ENCODE data around the gene PNKP. TPM values are rescaled to one million over a fixed set of nuclear protein-coding genes. Genes with fewer than 3 reads are reported as not detected.
A peak's percentile ranks its signal among the peaks of the same experiment; 100 is the strongest.

PNKP gene
- total and polyA plus RNA-seq, 10 of the 15 experiments (the other 5 are each of a cell fraction or from before 2014, with no cell fraction given), result 2.9 to 82.3 (median 33.2) TPM

- in situ Hi-C loops (cut with MboI), result loop anchor here (25.0 kb wide), 1 partner anchor 1245 kb away; the partner anchor contains the start of genes CA11 and DBP
- Histone ChIP-seq H3K36me3 (ENCODE audit: control insufficient read depth in 2 of 2, insufficient read depth in 2 of 2, low read length in 1 of 2) (peaks cover 8 to 13% of the 10 kb centered on the region in 2 experiments), H4K20me1 (ENCODE audit: control insufficient read depth, insufficient read depth) (no peaks in the 10 kb centered on the region), H3K27me3 (replicated peaks in 1 of 2; ENCODE audit: control insufficient read depth in 2 of 2, insufficient read depth in 2 of 2, low read length in 1 of 2) (no peaks in the 10 kb centered on the region), H3K4me3 (no peak overlapping the region), H3K4me2 (ENCODE audit: control insufficient read depth, insufficient read depth) (no peak overlapping the region), H3K9me3 (replicated peaks; ENCODE audit: control insufficient read depth, insufficient read depth, low read length) (no peaks in the 10 kb centered on the region; the same call in 2 of the 3 replicates), H3K27ac (ENCODE audit: control insufficient read depth, insufficient read depth) (no peak overlapping the region), H3K9ac (ENCODE audit: control insufficient read depth, insufficient read depth, low read length) (no peak overlapping the region), H2AFZ (ENCODE audit: control insufficient read depth, low read depth, low read length) (no peak overlapping the region), H3K4me1 (ENCODE audit: control insufficient read depth, insufficient read depth, low read length) (peaks cover 8% of the 10 kb centered on the region), H3K79me2 (ENCODE audit: control insufficient read depth, insufficient read depth, low read length) (peaks cover 6% of the 10 kb centered on the region)
- intact Hi-C loops (cut with micrococcal nuclease; ENCODE audit: unreplicated experiment), result no loop called here
- BruUV-seq (replicated peaks), result no TSS peak
- no peak for ATAC-seq
- RAD21 ChIA-PET (ENCODE audit: unreplicated experiment), result no interaction called here
- POLR2A ChIA-PET, result interaction anchor here (1.0 to 1.6 kb wide), 3 partner anchors 12 to 46 kb away, joined by 3 to 5 read pairs (median 4); no protein-coding TSS in a partner anchor
- 84% methylated on average over 30 of the region's 31 CpGs for WGBS (ENCODE audit: insufficient coverage, insufficient replicate concordance, low lambda C conversion rate, missing lambda C conversion rate)
- SMC1A ChIA-PET (ENCODE audit: uncharacterized antibody, unreplicated experiment), result interaction anchor here (1.1 kb wide), 1 partner anchor 13 kb away, joined by 3 read pairs; no protein-coding TSS in a partner anchor
- DNase-seq (ENCODE audit: low read depth, low spot score), result no peak
- TF ChIP-seq CHD4 (IDR thresholded peaks at IDR 0.05) (no peak), USF1 (IDR thresholded peaks at IDR 0.05; ENCODE audit: borderline replicate concordance, extremely low read length, insufficient read depth, low read depth, low read length) (peak; percentile 53), NFYB (IDR thresholded peaks at IDR 0.05; ENCODE audit: insufficient read depth, low read depth, low read length) (peak; percentile 51), EZH2 (IDR thresholded peaks at IDR 0.05; ENCODE audit: borderline replicate concordance, control insufficient read depth, low read depth, low read length) (no peak), HDAC2 (IDR thresholded peaks at IDR 0.05) (no peak), PKNOX1 (IDR thresholded peaks at IDR 0.05) (peak; percentile 93), EED (IDR thresholded peaks at IDR 0.05; ENCODE audit: low read depth) (no peak), JUND (IDR thresholded peaks at IDR 0.05; ENCODE audit: low read depth, low read length) (no peak), POLR2AphosphoS2 (IDR thresholded peaks at IDR 0.05; ENCODE audit: low read depth, low read length) (no peak), POLR2A (IDR thresholded peaks at IDR 0.05; ENCODE audit: low read depth, low read length) (peak; percentile 36; the same call in 1 of the 2 replicates), BCL3 (IDR thresholded peaks at IDR 0.05; ENCODE audit: borderline replicate concordance, insufficient read depth, low read depth, low read length, poor library complexity, severe bottlenecking) (no peak), PBX3 (IDR thresholded peaks at IDR 0.05; ENCODE audit: insufficient replicate concordance, low read depth, low read length) (peak; percentile 87), CEBPB (IDR thresholded peaks at IDR 0.05; ENCODE audit: borderline replicate concordance in 1 of 2, low read depth in 2 of 2, low read length in 2 of 2) (no peak), SIN3A (IDR thresholded peaks at IDR 0.05; ENCODE audit: low read depth, low read length) (no peak)
- no peak for FAIRE-seq
- CTCF ChIA-PET, result interaction anchor here (0.6 kb wide), 1 partner anchor 191 kb away, joined by 3 read pairs; no protein-coding TSS in a partner anchor
Observed at GRCh38 chr19:49881672-49882394, 14.5 kb upstream of the PNKP start.
